Endometrium (tissue), 2 donors: ENCODE measurements around the gene ARHGEF7.
A peak's percentile ranks its signal among the peaks of the same experiment; 100 is the strongest.
"Not testable (repeated sequence)": the region's sequence is repeated elsewhere in the genome, so short reads cannot be mapped to it uniquely, and the experiment has no call there.

Source experiments
- FAIRE-seq: peaks from 2 replicates; lab custom pipeline; 2012; peaks lifted over from hg19 to GRCh38; lab: Jason Lieb, UNC
- donor health status: control.
- donor health status: control.

ARHGEF7 gene

GRCh38 chr13:111253365-111253872 is 138.3 kb downstream of the ARHGEF7 start:
- no peak for FAIRE-seq

- FAIRE-seq, result no peak
Observed at GRCh38 chr13:111255228-111255790, 140.2 kb downstream of the ARHGEF7 start.

GRCh38 chr13:111256458-111256857 is 141.3 kb downstream of the ARHGEF7 start:
- FAIRE-seq, result no peak

GRCh38 chr13:111256946-111257345 is 141.8 kb downstream of the ARHGEF7 start:
- FAIRE-seq, result no peak

GRCh38 chr13:111257899-111258298 is 142.8 kb downstream of the ARHGEF7 start:
- FAIRE-seq, result not testable (repeated sequence)

GRCh38 chr13:111258637-111259036 is 143.5 kb downstream of the ARHGEF7 start:
- FAIRE-seq, result no peak

- no peak for FAIRE-seq
Observed at GRCh38 chr13:111259058-111259457, 143.9 kb downstream of the ARHGEF7 start.

- no peak for FAIRE-seq
Observed at GRCh38 chr13:111261326-111261725, 146.2 kb downstream of the ARHGEF7 start.

GRCh38 chr13:111262281-111262680 is 147.2 kb downstream of the ARHGEF7 start:
- no peak for FAIRE-seq

GRCh38 chr13:111262715-111263114 is 147.6 kb downstream of the ARHGEF7 start:
- no peak for FAIRE-seq

GRCh38 chr13:111263566-111263965 is 148.5 kb downstream of the ARHGEF7 start:
- FAIRE-seq, result no peak

- FAIRE-seq, result no peak
Observed at GRCh38 chr13:111265006-111265700, 150.0 kb downstream of the ARHGEF7 start.

GRCh38 chr13:111265701-111266035 is 150.6 kb downstream of the ARHGEF7 start:
- FAIRE-seq, result no peak

GRCh38 chr13:111267205-111267604 is 152.1 kb downstream of the ARHGEF7 start:
- FAIRE-seq, result no peak

GRCh38 chr13:111267784-111268183 is 152.7 kb downstream of the ARHGEF7 start:
- FAIRE-seq, result no peak

GRCh38 chr13:111269508-111269907 is 154.4 kb downstream of the ARHGEF7 start:
- no peak for FAIRE-seq

- peak; percentile 35 for FAIRE-seq
Observed at GRCh38 chr13:111270126-111270525, 155.0 kb downstream of the ARHGEF7 start.

GRCh38 chr13:111270765-111271698 is 155.9 kb downstream of the ARHGEF7 start:
- FAIRE-seq, result no peak

GRCh38 chr13:111272117-111272516 is 157.0 kb downstream of the ARHGEF7 start:
- no peak for FAIRE-seq

GRCh38 chr13:111275382-111275781 is 160.3 kb downstream of the ARHGEF7 start:
- no peak for FAIRE-seq

- FAIRE-seq, result no peak
Observed at GRCh38 chr13:111275995-111276618, 161.0 kb downstream of the ARHGEF7 start.

- no peak for FAIRE-seq
Observed at GRCh38 chr13:111278258-111278657, 163.1 kb downstream of the ARHGEF7 start.
